WTC11 (cell line): ENCODE results near the gene NAV2. TPM values are rescaled to one million over a fixed set of nuclear protein-coding genes. Genes with fewer than 3 reads are reported as not detected.
"Not testable (repeated sequence)": the region's sequence is repeated elsewhere in the genome, so short reads cannot be mapped to it uniquely, and the experiment has no call there.

Source experiments
- ATAC-seq: fragments of 200-7000 bp; cut with Tn5 transposase; 2 replicates; pipeline ENCODE4 v1.10.0; 2021; ENCODE audit warnings: mild to moderate bottlenecking, moderate library complexity
- CTCF ChIA-PET: fragments of 300-600 bp; sonication (Branson Sonifier 250); formaldehyde crosslinking; loops from one replicate; lab custom pipeline; 2021; ENCODE audit warnings: antibody characterized with exemption; lab: Charles Lee
- POLR2A ChIA-PET: fragments of 350-600 bp; sonication (Branson Sonifier 250); formaldehyde crosslinking; loops from one replicate; lab custom pipeline; 2021; ENCODE audit warnings: antibody characterized with exemption; lab: Charles Lee
- DNase-seq: peaks from one replicate; pipeline ENCODE4 v3.0.0; 2021; ENCODE audit warnings: low spot score
- H3K27ac Mint-ChIP-seq: 2 replicates; pipeline ENCODE4 v1.8.0; 2021; ENCODE audit warnings: mixed read lengths
- H3K27me3 Mint-ChIP-seq: 2 replicates; pipeline ENCODE4 v1.8.0; 2021; ENCODE audit warnings: low read depth, mild to moderate bottlenecking, moderate library complexity, mixed read lengths
- H3K36me3 Mint-ChIP-seq: 2 replicates; pipeline ENCODE4 v1.8.0; 2021; ENCODE audit warnings: mixed read lengths
- H3K4me1 Mint-ChIP-seq: 2 replicates; pipeline ENCODE4 v1.8.0; 2022; ENCODE audit warnings: mixed read lengths
- H3K4me3 Mint-ChIP-seq: 2 replicates; pipeline ENCODE4 v1.8.0; 2021; ENCODE audit warnings: mild to moderate bottlenecking, moderate library complexity, mixed read lengths
- H3K9me3 Mint-ChIP-seq: 2 replicates; pipeline ENCODE4 v1.8.0; 2021; ENCODE audit warnings: mixed read lengths
- CTCF ChIP-seq: fragments of 200-600 bp; IDR thresholded peaks from 2 replicates; pipeline ENCODE4 v1.8.0; 2022; ENCODE audit warnings: antibody characterized with exemption
- E2F1 ChIP-seq: sonication (generic); formaldehyde crosslinking; IDR thresholded peaks from 2 replicates; pipeline ENCODE4 v1.8.0; 2022; ENCODE audit warnings: mild to moderate bottlenecking, missing genetic modification reagents
- EMX1 ChIP-seq: fragments of 250-450 bp; sonication (Bioruptor Pico); IDR thresholded peaks from 2 replicates; pipeline ENCODE4 v1.8.0; 2021; ENCODE audit warnings: mild to moderate bottlenecking
- GTF2I ChIP-seq: fragments of 250-450 bp; sonication (Bioruptor Pico); conservative IDR thresholded peaks from 2 replicates; pipeline ENCODE4 v1.4.0; 2021; ENCODE audit warnings: mild to moderate bottlenecking
- JAZF1 ChIP-seq: fragments of 250-450 bp; sonication (Bioruptor Pico); IDR thresholded peaks from 2 replicates; pipeline ENCODE4 v1.9.0; 2021; ENCODE audit warnings: moderate library complexity, mild to moderate bottlenecking, inconsistent platforms
- KAT7 ChIP-seq: sonication (generic); formaldehyde crosslinking; IDR thresholded peaks from 2 replicates; pipeline ENCODE4 v1.8.1; 2023; ENCODE audit warnings: missing genetic modification reagents, mild to moderate bottlenecking, borderline replicate concordance
- PRDM15 ChIP-seq: sonication (generic); formaldehyde crosslinking; IDR thresholded peaks from 2 replicates; pipeline ENCODE4 v1.8.0; 2022; ENCODE audit warnings: missing genetic modification reagents
- PRRX2 ChIP-seq: fragments of 250-450 bp; sonication (Bioruptor Pico); IDR thresholded peaks from 2 replicates; pipeline ENCODE4 v1.8.0; 2021; ENCODE audit warnings: mild to moderate bottlenecking
- TCF7 ChIP-seq: sonication (generic); formaldehyde crosslinking; IDR thresholded peaks from 2 replicates; pipeline ENCODE4 v1.8.0; 2022; ENCODE audit warnings: mild to moderate bottlenecking, low read depth, missing genetic modification reagents, moderate library complexity
- ZBTB21 ChIP-seq: sonication (generic); formaldehyde crosslinking; IDR thresholded peaks from 2 replicates; pipeline ENCODE4 v1.8.1; 2023; ENCODE audit warnings: mild to moderate bottlenecking, missing genetic modification reagents, borderline replicate concordance
- ZNF219 ChIP-seq: sonication (generic); formaldehyde crosslinking; IDR thresholded peaks from 2 replicates; pipeline ENCODE4 v1.8.0; 2023; ENCODE audit warnings: missing genetic modification reagents, mild to moderate bottlenecking, borderline replicate concordance
- ZNF281 ChIP-seq: sonication (generic); formaldehyde crosslinking; IDR thresholded peaks from 2 replicates; pipeline ENCODE4 v1.8.0; 2023; ENCODE audit warnings: mild to moderate bottlenecking, missing genetic modification reagents
- ZNF423 ChIP-seq: fragments of 250-450 bp; sonication (Bioruptor Pico); IDR thresholded peaks from 2 replicates; pipeline ENCODE4 v2.1.2; 2022; ENCODE audit warnings: mild to moderate bottlenecking, moderate library complexity
- ZNF512 ChIP-seq: sonication (generic); formaldehyde crosslinking; IDR thresholded peaks from 2 replicates; pipeline ENCODE4 v1.8.1; 2022; ENCODE audit warnings: missing genetic modification reagents, borderline replicate concordance
- ZSCAN18 ChIP-seq: fragments of 250-450 bp; sonication (Bioruptor Pico); IDR thresholded peaks from 2 replicates; pipeline ENCODE4 v2.1.2; 2022; ENCODE audit warnings: mild to moderate bottlenecking, moderate library complexity
- total RNA-seq: library from RNA; stranded (reverse); gene quantifications from 3 replicates; pipeline ENCODE4 v1.2.3, GENCODE V29; 2021

Gene NAV2
- total RNA-seq, 1 experiment from 2014 or later: 42.8 TPM

- peak; percentile 90 for DNase-seq
- H3K4me3 Mint-ChIP-seq: no peak overlapping the region
- TF ChIP-seq E2F1 (no peak), ZSCAN18 (CRISPR knock-in tag) (no peak), ZNF281 (CRISPR knock-in tag) (no peak), GTF2I (no peak), CTCF (peak; percentile 86), ZNF219 (CRISPR knock-in tag) (no peak)
- no peaks in the 10 kb centered on the region for H3K9me3 Mint-ChIP-seq
- ChIA-PET CTCF (interaction anchor here (0.5 to 3.1 kb wide), 97 partner anchors 10 to 627 kb away, joined by 3 to 130 read pairs (median 5); partner anchors contain the start of gene DBX1), POLR2A (interaction anchor here (1.1 kb wide), 1 partner anchor 9 kb away, joined by 3 read pairs; no protein-coding TSS in a partner anchor)
- peak; percentile 70 for ATAC-seq
- H3K27ac Mint-ChIP-seq: no peak overlapping the region
- H3K36me3 Mint-ChIP-seq: no peaks in the 10 kb centered on the region
- peaks cover 25% of the 10 kb centered on the region for H3K27me3 Mint-ChIP-seq
- peaks cover 10% of the 10 kb centered on the region for H3K4me1 Mint-ChIP-seq
These were observed 415.3 kb downstream of the NAV2 start for GRCh38 chr11:20127671-20128527.

- DNase-seq, H3K36me3 Mint-ChIP-seq, H3K4me3 Mint-ChIP-seq, ATAC-seq, H3K27ac Mint-ChIP-seq, H3K9me3 Mint-ChIP-seq: not testable (repeated sequence)
- peaks cover 25% of the 10 kb centered on the region for H3K27me3 Mint-ChIP-seq
- CTCF ChIA-PET: interaction anchor here (0.5 to 3.1 kb wide), 89 partner anchors 10 to 627 kb away, joined by 3 to 130 read pairs (median 5); partner anchors contain the start of gene DBX1
- POLR2A ChIA-PET: interaction anchor here (1.1 kb wide), 1 partner anchor 8 kb away, joined by 3 read pairs; no protein-coding TSS in a partner anchor
- peak; percentile 10; the same call in 1 of the 2 replicates for TF ChIP-seq CTCF
- H3K4me1 Mint-ChIP-seq: peaks cover 10% of the 10 kb centered on the region
These were observed 415.8 kb downstream of the NAV2 start for GRCh38 chr11:20128528-20128825.

GRCh38 chr11:20129665-20130064 lies 417.0 kb downstream of the NAV2 start:
- H3K4me1 Mint-ChIP-seq: peaks cover 10% of the 10 kb centered on the region
- DNase-seq: no peak
- no peak overlapping the region for H3K27ac Mint-ChIP-seq
- H3K36me3 Mint-ChIP-seq: no peaks in the 10 kb centered on the region
- ChIA-PET CTCF (interaction anchor here (1.1 to 2.9 kb wide), 15 partner anchors 9 to 480 kb away, joined by 3 to 130 read pairs (median 11); no protein-coding TSS in a partner anchor), POLR2A (no interaction called here)
- no peak for ATAC-seq
- H3K9me3 Mint-ChIP-seq: no peaks in the 10 kb centered on the region
- H3K4me3 Mint-ChIP-seq: no peak overlapping the region
- peaks cover 25% of the 10 kb centered on the region for H3K27me3 Mint-ChIP-seq
- TF ChIP-seq ZNF423 (CRISPR knock-in tag) (no peak), ZBTB21 (CRISPR knock-in tag) (no peak), ZNF512 (CRISPR knock-in tag) (no peak), KAT7 (CRISPR knock-in tag) (no peak), JAZF1 (CRISPR knock-in tag) (no peak), TCF7 (CRISPR knock-in tag) (no peak), PRRX2 (CRISPR knock-in tag) (no peak), EMX1 (CRISPR knock-in tag) (no peak), PRDM15 (CRISPR knock-in tag) (no peak)
